Mesenchymal stem cell (in vitro differentiated cells and primary cell): Measurements from ENCODE around the gene USH2A.

ENCODE experiments used
- DNase-seq: peaks from one replicate; pipeline ENCODE4 v3.0.0-alpha.2; 2013
- H2AFZ ChIP-seq: one replicate; pipeline ENCODE4 v1.6.1; 2013; ENCODE audit warnings: low read depth, mild to moderate bottlenecking, control low read depth, inconsistent platforms, low read length, moderate library complexity
- H2AK5ac ChIP-seq: 2 replicates; pipeline ENCODE4 v1.6.1; 2013; ENCODE audit warnings: low read length, moderate library complexity, mild to moderate bottlenecking, inconsistent platforms; ENCODE audit not compliant: severe bottlenecking
- H2BK120ac ChIP-seq: one replicate; pipeline ENCODE4 v1.6.1; 2013; ENCODE audit warnings: low read depth, mild to moderate bottlenecking, inconsistent platforms, low read length, moderate library complexity
- H2BK12ac ChIP-seq, 2 experiments: one replicate each; pipeline ENCODE4 v1.6.1; 2013; ENCODE audit warnings: inconsistent platforms in 2 of 2, low read length in 2 of 2, mild to moderate bottlenecking in 2 of 2, moderate library complexity in 2 of 2, control low read depth in 1 of 2
- H2BK15ac ChIP-seq: one replicate; pipeline ENCODE4 v1.6.1; 2013; ENCODE audit warnings: mild to moderate bottlenecking, low read depth, inconsistent platforms; ENCODE audit not compliant: poor library complexity, severe bottlenecking
- H2BK5ac ChIP-seq: 2 replicates; pipeline ENCODE4 v1.6.1; 2013; ENCODE audit warnings: low read depth, mild to moderate bottlenecking, low read length, control low read depth, inconsistent platforms; ENCODE audit not compliant: poor library complexity, severe bottlenecking
- H3K14ac ChIP-seq, 2 experiments: one replicate each; pipeline ENCODE4 v1.6.1; 2013; ENCODE audit warnings: inconsistent platforms in 2 of 2, low read length in 2 of 2, control low read depth in 1 of 2, mild to moderate bottlenecking in 1 of 2, moderate library complexity in 1 of 2
- H3K18ac ChIP-seq, 2 experiments: one replicate each; pipeline ENCODE4 v1.6.1; 2013; ENCODE audit warnings: inconsistent platforms in 2 of 2, low read length in 2 of 2, control low read depth in 1 of 2, low read depth in 1 of 2, mild to moderate bottlenecking in 1 of 2
- H3K23ac ChIP-seq, 2 experiments: one replicate each; pipeline ENCODE4 v1.6.1; 2013; ENCODE audit warnings: inconsistent platforms in 2 of 2, low read length in 2 of 2, mild to moderate bottlenecking in 2 of 2, moderate library complexity in 2 of 2, control low read depth in 1 of 2
- H3K27ac ChIP-seq: 2 replicates; pipeline ENCODE4 v1.5.1; 2013; ENCODE audit warnings: mild to moderate bottlenecking, moderate library complexity, low read length, control low read depth, inconsistent platforms; ENCODE audit not compliant: poor library complexity, severe bottlenecking
- H3K27me3 ChIP-seq, 2 experiments: 2 replicates each; pipeline versions ENCODE4 v1.6.1 to v1.7.0; 2013; ENCODE audit warnings: low read length in 2 of 2, mild to moderate bottlenecking in 2 of 2, moderate library complexity in 2 of 2, control low read depth in 1 of 2, inconsistent platforms in 1 of 2; ENCODE audit not compliant: control insufficient read depth in 1 of 2, insufficient read depth in 1 of 2
- H3K36me3 ChIP-seq, 2 experiments: 2 replicates each; pipeline versions ENCODE4 v1.6.1 to v1.7.0; 2013; ENCODE audit warnings: low read length in 2 of 2, control low read depth in 1 of 2, inconsistent platforms in 1 of 2, low read depth in 1 of 2, mild to moderate bottlenecking in 1 of 2; ENCODE audit not compliant: insufficient read depth in 2 of 2, control insufficient read depth in 1 of 2
- H3K4ac ChIP-seq, 2 experiments: one replicate each; pipeline ENCODE4 v1.6.1; 2013; ENCODE audit warnings: inconsistent platforms in 2 of 2, low read length in 2 of 2, mild to moderate bottlenecking in 2 of 2, moderate library complexity in 2 of 2, control low read depth in 1 of 2, low read depth in 1 of 2
- H3K4me1 ChIP-seq: 2 replicates; pipeline ENCODE4 v1.6.1; 2013; ENCODE audit warnings: low read depth, low read length, control low read depth; ENCODE audit not compliant: control insufficient read depth, insufficient read depth
- H3K4me2 ChIP-seq: 2 replicates; pipeline ENCODE4 v1.6.1; 2013; ENCODE audit warnings: low read length, mild to moderate bottlenecking, inconsistent platforms; ENCODE audit not compliant: poor library complexity, severe bottlenecking
- H3K4me3 ChIP-seq, 2 experiments: 2 replicates each; pipeline versions ENCODE4 v1.5.1 to v1.7.0; 2013; ENCODE audit warnings: low read length in 2 of 2, mild to moderate bottlenecking in 2 of 2, control low read depth in 1 of 2, low read depth in 1 of 2; ENCODE audit not compliant: insufficient read depth in 1 of 2
- H3K79me1 ChIP-seq: replicated peaks from 2 replicates; pipeline ENCODE4 v1.6.1; 2013; ENCODE audit warnings: mild to moderate bottlenecking, control low read depth, low read length, inconsistent platforms; ENCODE audit not compliant: poor library complexity, severe bottlenecking
- H3K9ac ChIP-seq: 2 replicates; pipeline ENCODE4 v1.7.0; 2013; ENCODE audit warnings: mild to moderate bottlenecking, low read length, moderate library complexity
- H3K9me3 ChIP-seq: 2 replicates; pipeline ENCODE4 v1.7.0; 2013; ENCODE audit warnings: mild to moderate bottlenecking, low read length; ENCODE audit not compliant: control insufficient read depth
- H4K8ac ChIP-seq: one replicate; pipeline ENCODE4 v1.6.1; 2013; ENCODE audit warnings: inconsistent platforms, mild to moderate bottlenecking, low read length, moderate library complexity
- H4K91ac ChIP-seq: one replicate; pipeline ENCODE4 v1.6.1; 2013; ENCODE audit warnings: mild to moderate bottlenecking, low read length, inconsistent platforms
- WGBS: methylation state at CpG from one replicate; pipeline ENCODE4 v1.1.7; 2013; ENCODE audit warnings: mixed read lengths; 5-methylcytosine and 5-hydroxymethylcytosine counted together

Gene USH2A

DNA sequence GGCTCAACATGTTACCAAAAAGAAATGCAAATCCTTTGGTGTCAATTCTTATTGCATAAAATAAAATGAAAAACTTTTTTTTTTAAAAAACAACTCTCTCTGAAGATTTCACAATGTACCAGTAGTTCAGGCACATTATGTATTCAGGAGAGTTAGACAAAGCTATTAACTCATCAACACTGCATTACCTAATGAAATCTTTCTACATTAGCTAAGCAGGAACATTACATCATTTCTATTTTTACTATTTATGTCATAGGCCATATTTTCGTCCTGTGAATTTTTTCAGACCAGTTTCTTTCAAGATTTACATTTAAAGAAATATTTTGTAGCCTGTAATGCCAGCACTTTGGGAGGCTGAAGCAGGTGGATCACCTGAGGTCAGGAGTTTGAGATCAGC, 366.2 kb downstream of the USH2A start:
- no peak overlapping the region for H3K4me3 ChIP-seq
- no peak overlapping the region for H2BK120ac ChIP-seq
- H2BK15ac ChIP-seq = no peak overlapping the region
- no CpG with 5 or more reads among the region's 1 CpG for WGBS
- no peaks in the 10 kb centered on the region for H3K36me3 ChIP-seq
- no peak overlapping the region for H4K8ac ChIP-seq
- no peaks in the 10 kb centered on the region for H3K27me3 ChIP-seq
- H2AK5ac ChIP-seq = no peak overlapping the region
- DNase-seq = no peak
- no peak overlapping the region for H3K4me2 ChIP-seq
- no peak overlapping the region for H2BK5ac ChIP-seq
- H3K23ac ChIP-seq = no peak overlapping the region
- no peak overlapping the region for H3K14ac ChIP-seq
- H3K9me3 ChIP-seq = no peaks in the 10 kb centered on the region
- no peak overlapping the region for H2BK12ac ChIP-seq
- no peaks in the 10 kb centered on the region for H3K4me1 ChIP-seq
- no peak overlapping the region for H3K4ac ChIP-seq
- H3K18ac ChIP-seq = no peak overlapping the region
- no peak overlapping the region for H3K27ac ChIP-seq
- H3K79me1 ChIP-seq = no peaks in the 10 kb centered on the region
- no peak overlapping the region for H3K9ac ChIP-seq
- H2AFZ ChIP-seq = no peak overlapping the region
- H4K91ac ChIP-seq = no peak overlapping the region

DNA sequence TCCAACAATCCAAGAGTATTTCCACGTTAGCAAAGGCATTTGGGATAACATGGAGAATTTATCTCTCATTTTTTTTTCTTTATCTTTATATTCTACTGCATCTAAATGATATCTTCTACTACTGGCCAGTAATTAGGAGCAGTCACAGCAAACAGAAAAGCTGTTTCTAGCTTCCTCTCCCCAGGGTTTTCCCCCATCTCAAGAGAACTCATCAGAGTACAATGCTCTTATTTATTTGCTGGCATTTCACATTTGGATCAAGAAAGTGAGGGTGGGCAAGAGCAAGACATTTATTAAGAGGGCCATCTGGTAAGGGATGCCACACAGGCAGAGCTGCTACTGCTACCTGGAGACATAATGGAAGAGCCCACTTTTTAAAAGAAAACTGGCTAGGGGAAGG, 368.2 kb downstream of the USH2A start:
- Histone ChIP-seq H3K9me3 (no peaks in the 10 kb centered on the region), H3K79me1 (no peaks in the 10 kb centered on the region), H4K91ac (no peak overlapping the region), H3K23ac (no peak overlapping the region), H2BK15ac (no peak overlapping the region), H3K27ac (no peak overlapping the region), H3K4ac (no peak overlapping the region), H2AK5ac (no peak overlapping the region), H3K4me3 (no peak overlapping the region), H3K18ac (no peak overlapping the region), H3K27me3 (no peaks in the 10 kb centered on the region), H2AFZ (no peak overlapping the region), H3K36me3 (no peaks in the 10 kb centered on the region), H3K14ac (no peak overlapping the region), H2BK12ac (no peak overlapping the region), H2BK5ac (no peak overlapping the region), H2BK120ac (no peak overlapping the region), H3K4me1 (no peaks in the 10 kb centered on the region), H4K8ac (no peak overlapping the region), H3K4me2 (no peak overlapping the region), H3K9ac (no peak overlapping the region)
- no peak for DNase-seq
- no CpG with 5 or more reads among the region's 1 CpG for WGBS

DNA sequence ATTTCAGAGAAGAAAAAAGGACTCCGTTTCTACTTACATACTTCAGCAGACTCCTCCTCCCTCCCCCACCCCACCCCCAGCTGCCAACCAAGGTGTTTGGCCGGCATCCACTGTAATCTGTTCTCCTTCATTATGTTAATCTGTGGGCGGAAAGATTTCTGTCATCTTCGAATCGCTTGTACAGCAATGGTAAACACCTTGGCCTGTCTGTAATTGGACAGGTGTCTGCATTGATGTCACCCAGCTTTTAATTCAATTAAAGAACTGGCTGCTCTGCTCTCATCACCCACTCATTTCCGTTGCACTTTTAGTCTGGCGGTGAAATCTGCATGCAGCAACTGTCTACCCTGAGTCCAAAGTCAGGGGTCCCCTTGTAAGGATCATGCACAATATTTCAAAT, 368.6 kb downstream of the USH2A start:
- no peak overlapping the region for H3K9ac ChIP-seq
- no peak overlapping the region for H3K4ac ChIP-seq
- DNase-seq = no peak
- no peak overlapping the region for H4K91ac ChIP-seq
- no peak overlapping the region for H3K23ac ChIP-seq
- no peak overlapping the region for H3K4me3 ChIP-seq
- no peak overlapping the region for H2BK15ac ChIP-seq
- WGBS = 92% methylated on average over 7 of the region's 7 CpGs
- H3K14ac ChIP-seq = no peak overlapping the region
- H4K8ac ChIP-seq = no peak overlapping the region
- H3K4me1 ChIP-seq = no peaks in the 10 kb centered on the region
- no peaks in the 10 kb centered on the region for H3K27me3 ChIP-seq
- H3K9me3 ChIP-seq = no peaks in the 10 kb centered on the region
- no peak overlapping the region for H3K18ac ChIP-seq
- no peak overlapping the region for H3K27ac ChIP-seq
- no peak overlapping the region for H2AFZ ChIP-seq
- H2AK5ac ChIP-seq = no peak overlapping the region
- no peak overlapping the region for H2BK120ac ChIP-seq
- H2BK12ac ChIP-seq = no peak overlapping the region
- H3K36me3 ChIP-seq = no peaks in the 10 kb centered on the region
- H3K79me1 ChIP-seq = no peaks in the 10 kb centered on the region
- H3K4me2 ChIP-seq = no peak overlapping the region
- no peak overlapping the region for H2BK5ac ChIP-seq

DNA sequence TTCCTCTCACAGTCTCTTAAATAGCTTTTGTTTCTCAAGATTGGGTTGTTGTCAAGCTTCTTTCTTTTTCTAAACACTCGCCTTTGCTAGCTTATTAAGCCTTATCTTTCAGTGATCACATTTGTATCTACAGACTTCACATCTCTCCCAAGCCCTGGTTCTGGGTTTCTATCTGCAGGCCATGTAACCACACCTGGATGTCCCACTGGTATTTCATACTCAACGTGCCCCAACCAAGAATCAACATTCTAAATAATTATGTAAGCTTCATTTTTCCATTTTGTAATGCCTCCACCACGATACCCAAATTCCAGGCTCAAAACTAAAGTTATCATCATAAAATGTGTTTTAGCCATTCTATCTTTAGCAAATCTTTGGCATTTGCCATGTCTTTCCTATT, 372.2 kb downstream of the USH2A start:
- no peak overlapping the region for H4K8ac ChIP-seq
- H2AK5ac ChIP-seq = no peak overlapping the region
- H2BK120ac ChIP-seq = no peak overlapping the region
- no peak overlapping the region for H3K27ac ChIP-seq
- H2BK15ac ChIP-seq = no peak overlapping the region
- no peaks in the 10 kb centered on the region for H3K9me3 ChIP-seq
- DNase-seq = no peak
- H3K23ac ChIP-seq = no peak overlapping the region
- H3K27me3 ChIP-seq = no peaks in the 10 kb centered on the region
- H3K36me3 ChIP-seq = no peaks in the 10 kb centered on the region
- H2BK5ac ChIP-seq = no peak overlapping the region
- no peak overlapping the region for H4K91ac ChIP-seq
- H3K79me1 ChIP-seq = no peaks in the 10 kb centered on the region
- 83% methylated on average over 3 of the region's 3 CpGs for WGBS
- no peak overlapping the region for H3K4me2 ChIP-seq
- H3K18ac ChIP-seq = no peak overlapping the region
- H2AFZ ChIP-seq = no peak overlapping the region
- H2BK12ac ChIP-seq = no peak overlapping the region
- no peak overlapping the region for H3K4ac ChIP-seq
- no peak overlapping the region for H3K14ac ChIP-seq
- H3K9ac ChIP-seq = no peak overlapping the region
- no peak overlapping the region for H3K4me3 ChIP-seq
- no peaks in the 10 kb centered on the region for H3K4me1 ChIP-seq
